GM12864 (cell line): ENCODE measurements around the gene IGFBP6.

Experiments
- DNase-seq: peaks from one replicate; pipeline ENCODE4 v3.0.0-alpha.2; 2011; ENCODE audit warnings: low read depth
- H3K4me3 ChIP-seq: 2 replicates; pipeline ENCODE4 v1.5.1; 2011; ENCODE audit warnings: mild to moderate bottlenecking, low read depth, low read length, control low read depth
- TF ChIP-seq, protein P1 (sequence below): IDR thresholded peaks from 2 replicates; pipeline ENCODE4 v1.5.1; 2011; ENCODE audit warnings: low read depth, mild to moderate bottlenecking, moderate library complexity, low read length, control low read depth, inconsistent platforms; ENCODE audit errors: missing control alignments

IGFBP6 gene

DNA sequence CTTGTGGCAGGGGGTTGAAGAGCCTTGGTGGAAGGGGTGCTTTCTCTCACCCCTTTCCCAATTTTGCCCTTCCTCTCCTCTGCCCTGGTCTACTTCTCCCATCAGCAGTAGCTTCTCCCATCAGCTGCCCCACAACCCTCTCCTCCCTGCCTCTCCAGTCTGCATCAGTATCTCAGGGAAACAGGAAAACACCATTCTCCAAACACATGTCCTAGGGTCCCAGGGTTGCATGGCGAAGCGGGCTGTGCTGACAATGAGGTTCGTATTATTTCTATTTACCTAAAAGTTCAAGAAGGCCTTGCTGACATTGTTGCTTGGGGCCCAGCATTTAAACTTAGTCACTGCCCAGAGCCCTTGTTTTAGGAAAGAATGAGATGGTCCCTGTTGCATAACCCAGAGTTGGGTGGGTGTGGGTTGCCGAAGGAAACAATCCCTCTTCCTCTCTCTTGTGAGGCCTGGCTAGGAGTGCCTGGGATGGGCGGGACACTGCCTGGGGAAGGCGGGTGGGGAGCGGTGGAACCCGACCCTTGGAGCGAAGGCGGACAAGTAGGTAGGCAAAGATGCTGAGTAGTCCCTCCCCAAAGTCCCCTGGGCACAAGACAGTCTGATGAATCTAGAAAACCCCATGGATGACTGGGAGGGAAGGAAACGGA lies 1.3 kb upstream of the IGFBP6 start:
- no peak overlapping the region for H3K4me3 ChIP-seq
- DNase-seq: no peak
- TF ChIP-seq, protein P1, sequence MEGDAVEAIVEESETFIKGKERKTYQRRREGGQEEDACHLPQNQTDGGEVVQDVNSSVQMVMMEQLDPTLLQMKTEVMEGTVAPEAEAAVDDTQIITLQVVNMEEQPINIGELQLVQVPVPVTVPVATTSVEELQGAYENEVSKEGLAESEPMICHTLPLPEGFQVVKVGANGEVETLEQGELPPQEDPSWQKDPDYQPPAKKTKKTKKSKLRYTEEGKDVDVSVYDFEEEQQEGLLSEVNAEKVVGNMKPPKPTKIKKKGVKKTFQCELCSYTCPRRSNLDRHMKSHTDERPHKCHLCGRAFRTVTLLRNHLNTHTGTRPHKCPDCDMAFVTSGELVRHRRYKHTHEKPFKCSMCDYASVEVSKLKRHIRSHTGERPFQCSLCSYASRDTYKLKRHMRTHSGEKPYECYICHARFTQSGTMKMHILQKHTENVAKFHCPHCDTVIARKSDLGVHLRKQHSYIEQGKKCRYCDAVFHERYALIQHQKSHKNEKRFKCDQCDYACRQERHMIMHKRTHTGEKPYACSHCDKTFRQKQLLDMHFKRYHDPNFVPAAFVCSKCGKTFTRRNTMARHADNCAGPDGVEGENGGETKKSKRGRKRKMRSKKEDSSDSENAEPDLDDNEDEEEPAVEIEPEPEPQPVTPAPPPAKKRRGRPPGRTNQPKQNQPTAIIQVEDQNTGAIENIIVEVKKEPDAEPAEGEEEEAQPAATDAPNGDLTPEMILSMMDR: no peak

DNA sequence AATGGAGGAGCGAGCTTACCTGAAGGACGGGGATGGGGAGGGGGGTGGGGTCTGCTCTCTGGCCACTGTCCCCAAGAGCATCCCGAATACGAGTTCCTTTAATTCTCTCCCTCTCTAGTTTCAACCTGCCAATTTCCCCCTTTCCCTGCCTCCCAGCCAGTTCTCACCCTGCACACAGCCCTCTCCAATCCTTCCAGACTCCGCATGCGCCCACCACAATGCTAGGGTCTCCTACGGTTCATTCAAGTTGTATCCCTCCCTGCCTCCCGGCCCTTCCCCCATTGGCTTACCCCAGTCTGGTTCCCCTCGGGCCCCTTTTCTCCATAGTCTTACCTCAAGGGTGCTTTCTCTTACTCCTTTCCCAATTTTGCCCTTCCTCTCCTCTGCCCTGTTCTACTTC lies 708 bp upstream of the IGFBP6 start:
- no peak overlapping the region for H3K4me3 ChIP-seq
- no peak for DNase-seq
- TF ChIP-seq, protein P1: no peak

DNA sequence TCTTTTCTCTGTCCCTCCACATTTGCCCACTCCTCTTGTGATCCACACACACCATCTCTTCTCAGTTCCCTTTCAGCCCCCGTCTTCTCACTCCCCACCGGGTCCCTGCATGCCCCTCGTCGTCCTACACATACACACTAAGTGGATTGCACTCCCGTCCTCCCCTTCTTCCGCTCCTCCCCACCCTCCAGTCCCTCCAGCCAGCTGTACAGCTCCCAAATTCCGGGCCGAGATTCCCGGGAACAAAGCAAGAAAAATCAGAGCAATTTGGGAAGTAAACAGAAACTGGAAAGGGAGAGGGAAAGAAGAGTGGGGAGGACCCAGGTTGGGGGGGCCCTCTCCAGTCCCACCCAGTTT lies 282 bp upstream of the IGFBP6 start:
- TF ChIP-seq, protein P1: no peak
- H3K4me3 ChIP-seq: no peak overlapping the region; the same call in 1 of the 2 replicates
- no peak for DNase-seq

DNA sequence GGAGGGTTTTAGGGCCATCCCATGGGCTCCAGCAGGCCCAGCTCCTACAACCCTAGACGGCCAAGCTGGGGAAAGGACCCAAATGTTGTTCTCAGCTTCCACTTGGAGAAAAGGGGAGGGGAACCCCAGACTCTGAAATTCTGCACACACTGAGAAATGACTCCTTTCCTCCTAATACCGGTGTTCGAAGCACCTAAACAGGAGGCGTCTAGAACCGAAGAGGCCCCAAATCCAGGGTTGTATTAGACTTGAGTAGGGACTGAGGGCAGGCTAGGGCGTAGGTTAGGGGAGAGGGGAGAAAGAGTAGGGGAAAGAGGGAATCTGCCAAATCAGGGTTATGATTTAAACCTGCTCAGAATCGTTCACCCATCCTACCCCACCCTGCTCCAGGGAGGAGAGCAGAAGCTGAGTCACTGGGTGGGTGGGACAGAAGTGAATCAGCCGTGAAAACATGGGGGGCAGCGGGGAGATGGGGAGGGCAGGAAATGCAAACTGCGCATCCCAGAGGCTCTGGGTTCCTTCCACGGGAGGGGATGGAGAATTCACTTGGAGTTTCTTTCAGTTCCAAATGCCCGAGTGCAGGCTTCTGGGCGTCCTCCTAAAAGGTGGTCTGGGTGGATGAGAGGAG lies 1.0 kb downstream of the IGFBP6 start:
- no peak overlapping the region for H3K4me3 ChIP-seq
- DNase-seq: no peak
- TF ChIP-seq, protein P1: no peak

DNA sequence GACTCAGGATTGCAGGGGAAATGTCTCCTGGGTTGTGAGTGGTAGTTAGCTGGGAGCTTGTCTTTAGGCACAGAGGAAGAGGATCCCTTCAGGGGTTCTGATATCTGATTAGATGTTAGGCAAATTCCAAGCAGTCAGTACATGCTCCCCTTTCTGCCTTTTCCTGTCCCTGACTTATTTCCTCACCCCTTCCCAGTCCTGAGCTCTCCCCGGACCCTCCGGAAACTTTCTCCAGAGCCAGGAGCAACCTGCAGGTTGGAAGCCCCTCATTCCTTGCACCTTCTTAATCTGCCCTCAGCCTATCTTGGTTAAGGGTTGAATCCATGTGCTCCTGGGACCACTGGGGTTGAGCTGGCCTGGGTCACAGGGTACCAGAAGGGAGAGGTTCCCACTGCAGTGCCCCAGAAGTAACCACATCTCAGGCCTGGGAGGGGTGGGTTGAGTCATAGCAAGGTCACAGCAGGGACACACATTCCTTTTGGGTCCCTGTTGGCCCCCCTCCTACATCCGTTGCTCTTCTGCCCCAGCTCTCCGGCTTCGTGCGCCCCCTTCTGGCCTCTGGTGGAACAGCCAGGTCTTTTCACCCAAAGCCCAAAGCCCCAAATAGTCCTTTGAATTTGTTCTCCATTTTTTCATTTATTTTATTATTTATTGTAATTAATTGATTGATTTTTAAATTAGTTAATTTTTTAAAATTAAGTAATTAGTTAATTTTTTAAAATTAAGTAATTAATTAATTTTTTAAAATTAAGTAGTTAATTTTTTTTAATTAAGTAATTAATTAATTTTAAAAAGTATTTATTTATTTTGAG lies 1.8 kb downstream of the IGFBP6 start:
- TF ChIP-seq, protein P1: peak; percentile 88
- H3K4me3 ChIP-seq: no peak overlapping the region
- DNase-seq: peak; percentile 31

DNA sequence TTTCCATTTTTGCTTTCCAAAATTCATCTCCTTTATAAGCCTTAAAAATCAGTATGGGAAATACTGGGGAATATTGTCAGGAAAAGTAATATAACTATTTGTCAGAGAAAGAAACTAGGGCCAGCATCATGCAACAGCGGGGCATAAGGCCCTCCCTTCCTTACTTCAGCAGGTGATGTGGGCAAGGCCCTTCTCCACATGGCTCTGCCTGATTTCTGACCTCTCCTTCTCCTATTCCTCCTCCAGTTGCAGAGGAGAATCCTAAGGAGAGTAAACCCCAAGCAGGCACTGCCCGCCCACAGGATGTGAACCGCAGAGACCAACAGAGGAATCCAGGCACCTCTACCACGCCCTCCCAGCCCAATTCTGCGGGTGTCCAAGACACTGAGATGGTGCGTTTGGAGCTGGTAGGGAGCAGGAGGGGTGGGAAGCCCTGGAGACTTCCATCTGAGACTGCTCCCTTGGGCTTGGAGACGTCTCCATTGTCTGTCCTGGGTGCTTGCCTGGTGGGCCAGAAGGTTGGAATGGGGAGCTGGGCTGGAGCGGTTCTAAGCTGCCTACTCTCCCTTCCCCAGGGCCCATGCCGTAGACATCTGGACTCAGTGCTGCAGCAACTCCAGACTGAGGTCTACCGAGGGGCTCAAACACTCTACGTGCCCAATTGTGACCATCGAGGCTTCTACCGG lies 3.1 kb downstream of the IGFBP6 start:
- no peak overlapping the region for H3K4me3 ChIP-seq
- DNase-seq: no peak
- TF ChIP-seq, protein P1: no peak
